Panc1 (cell line): ENCODE data around the gene SNRPD3.

Experiments used
- POLR2AphosphoS5 ChIP-seq: IDR thresholded peaks from 2 replicates; pipeline ENCODE4 v1.6.1; 2012; ENCODE audit warnings: mild to moderate bottlenecking, low read depth, low read length, moderate library complexity
- REST ChIP-seq, 2 experiments: IDR thresholded peaks; 2 replicates each; pipeline ENCODE4 v1.6.1; 2011 to 2012; ENCODE audit warnings: low read depth in 2 of 2, control low read depth in 1 of 2, low read length in 1 of 2, mild to moderate bottlenecking in 1 of 2, moderate library complexity in 1 of 2; ENCODE audit not compliant: insufficient read depth in 1 of 2
- TCF7L2 ChIP-seq: IDR thresholded peaks from 2 replicates; pipeline ENCODE4 v1.6.1; 2011; ENCODE audit warnings: mild to moderate bottlenecking, low read depth, low read length, inconsistent platforms
- TF ChIP-seq, protein P1 (sequence below): fragments of 450-650 bp; IDR thresholded peaks from 2 replicates; pipeline ENCODE4 v1.5.1; 2017; ENCODE audit warnings: mild to moderate bottlenecking

GRCh38 chr22:24599514-24599913 lies 43.7 kb downstream of the SNRPD3 start:
- no peak for TF ChIP-seq REST (IDR thresholded peaks at IDR 0.05; ENCODE audit: insufficient read depth in 1 of 2, low read depth in 2 of 2, low read length in 1 of 2)
- TF ChIP-seq, protein P1, sequence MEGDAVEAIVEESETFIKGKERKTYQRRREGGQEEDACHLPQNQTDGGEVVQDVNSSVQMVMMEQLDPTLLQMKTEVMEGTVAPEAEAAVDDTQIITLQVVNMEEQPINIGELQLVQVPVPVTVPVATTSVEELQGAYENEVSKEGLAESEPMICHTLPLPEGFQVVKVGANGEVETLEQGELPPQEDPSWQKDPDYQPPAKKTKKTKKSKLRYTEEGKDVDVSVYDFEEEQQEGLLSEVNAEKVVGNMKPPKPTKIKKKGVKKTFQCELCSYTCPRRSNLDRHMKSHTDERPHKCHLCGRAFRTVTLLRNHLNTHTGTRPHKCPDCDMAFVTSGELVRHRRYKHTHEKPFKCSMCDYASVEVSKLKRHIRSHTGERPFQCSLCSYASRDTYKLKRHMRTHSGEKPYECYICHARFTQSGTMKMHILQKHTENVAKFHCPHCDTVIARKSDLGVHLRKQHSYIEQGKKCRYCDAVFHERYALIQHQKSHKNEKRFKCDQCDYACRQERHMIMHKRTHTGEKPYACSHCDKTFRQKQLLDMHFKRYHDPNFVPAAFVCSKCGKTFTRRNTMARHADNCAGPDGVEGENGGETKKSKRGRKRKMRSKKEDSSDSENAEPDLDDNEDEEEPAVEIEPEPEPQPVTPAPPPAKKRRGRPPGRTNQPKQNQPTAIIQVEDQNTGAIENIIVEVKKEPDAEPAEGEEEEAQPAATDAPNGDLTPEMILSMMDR, result no peak
- no peak for TF ChIP-seq POLR2AphosphoS5
- no peak for TF ChIP-seq TCF7L2
